Measurements from ENCODE around the gene GNPDA1.
"Not testable (repeated sequence)": the region's sequence is repeated elsewhere in the genome, so short reads cannot be mapped to it uniquely, and the experiment has no call there.

GNPDA1 gene

GRCh38 chr5:142012792-142013388 lies at the start of gene GNPDA1:
Gene GNPDA1 (minus strand): TSS chr5:142013027. CDS start chr5:142012035, 992 bp downstream.
- peak; percentile 37 for DNase-seq

- DNase-seq, result no peak
These were observed 46.6 kb upstream of the GNPDA1 start for GRCh38 chr5:142059304-142059940.

GRCh38 chr5:142057697-142058056 lies 44.9 kb upstream of the GNPDA1 start:
- no peak for DNase-seq

GRCh38 chr5:142056816-142057696 lies 44.2 kb upstream of the GNPDA1 start:
- DNase-seq, result no peak

- no peak for DNase-seq
These were observed 42.5 kb upstream of the GNPDA1 start for GRCh38 chr5:142055301-142055700.

- DNase-seq, result no peak
These were observed 40.8 kb upstream of the GNPDA1 start for GRCh38 chr5:142053426-142054151.

- DNase-seq, result not testable (repeated sequence)
These were observed 39.2 kb upstream of the GNPDA1 start for GRCh38 chr5:142052026-142052425.

GRCh38 chr5:142048272-142048671 lies 35.4 kb upstream of the GNPDA1 start:
- DNase-seq, result no peak

GRCh38 chr5:142046191-142046590 lies 33.4 kb upstream of the GNPDA1 start:
- no peak for DNase-seq

- DNase-seq, result not testable (repeated sequence)
These were observed 28.1 kb upstream of the GNPDA1 start for GRCh38 chr5:142040881-142041280.

GRCh38 chr5:142040285-142040684 lies 27.5 kb upstream of the GNPDA1 start:
- DNase-seq, result no peak

GRCh38 chr5:142038735-142039134 lies 25.9 kb upstream of the GNPDA1 start:
- no peak for DNase-seq

GRCh38 chr5:142037599-142037998 lies 24.8 kb upstream of the GNPDA1 start:
- DNase-seq, result not testable (repeated sequence)

GRCh38 chr5:142036918-142037317 lies 24.1 kb upstream of the GNPDA1 start:
- no peak for DNase-seq

- no peak for DNase-seq
These were observed 22.2 kb upstream of the GNPDA1 start for GRCh38 chr5:142034994-142035393.

- DNase-seq, result not testable (repeated sequence)
These were observed 21.1 kb upstream of the GNPDA1 start for GRCh38 chr5:142033632-142034567.

- no peak for DNase-seq
These were observed 20.2 kb upstream of the GNPDA1 start for GRCh38 chr5:142032747-142033631.

GRCh38 chr5:142032150-142032549 lies 19.3 kb upstream of the GNPDA1 start:
- DNase-seq, result no peak

GRCh38 chr5:142025637-142026036 lies 12.8 kb upstream of the GNPDA1 start:
- no peak for DNase-seq

- DNase-seq, result peak; percentile 72
These were observed 12.0 kb upstream of the GNPDA1 start for GRCh38 chr5:142024771-142025304.

GRCh38 chr5:142023836-142024235 lies 11.0 kb upstream of the GNPDA1 start:
- no peak for DNase-seq

Data from DMS79 treated with DMSO at 0.1 percent for 48 hours (cell line).